CD4-positive, alpha-beta memory T cell (primary cell): ENCODE data around the gene SPPL2C. TPM values are rescaled to one million over a fixed set of nuclear protein-coding genes. Genes with fewer than 3 reads are reported as not detected.
A peak's percentile ranks its signal among the peaks of the same experiment; 100 is the strongest.

ENCODE experiments used
- CTCF ChIA-PET: fragments of 350-600 bp; sonication (Branson Sonifier 250); formaldehyde crosslinking; loops from one replicate; lab custom pipeline; 2021; ENCODE audit warnings: inconsistent platforms; ENCODE audit not compliant: partially characterized antibody; lab: Charles Lee
- POLR2A ChIA-PET: fragments of 350-600 bp; sonication (Branson Sonifier 250); formaldehyde crosslinking; loops from one replicate; lab custom pipeline; 2021; ENCODE audit not compliant: partially characterized antibody; lab: Charles Lee
- DNase-seq, 5 donors: peaks; one replicate each; pipeline versions ENCODE4 v3.0.0 to v3.0.0-alpha.2; 2020 to 2022; ENCODE audit warnings: mixed read lengths in 1 of 5
- H3K27ac ChIP-seq: one replicate; pipeline ENCODE4 v1.7.0; 2013; ENCODE audit warnings: low read depth, low read length
- H3K27me3 ChIP-seq: 2 replicates; pipeline ENCODE4 v1.7.0; 2013; ENCODE audit warnings: mild to moderate bottlenecking, low read length, moderate library complexity; ENCODE audit not compliant: insufficient read depth
- H3K36me3 ChIP-seq: 2 replicates; pipeline ENCODE4 v1.7.0; 2013; ENCODE audit warnings: mild to moderate bottlenecking, low read length, moderate library complexity; ENCODE audit not compliant: insufficient read depth
- H3K4me1 ChIP-seq: 2 replicates; pipeline ENCODE4 v1.7.0; 2013; ENCODE audit warnings: mild to moderate bottlenecking, low read length, moderate library complexity; ENCODE audit not compliant: insufficient read depth
- H3K4me3 ChIP-seq, 2 donors: one replicate each; pipeline ENCODE4 v1.7.0; 2013; ENCODE audit warnings: low read length in 2 of 2, mild to moderate bottlenecking in 1 of 2
- H3K9me3 ChIP-seq, 2 donors: one replicate each; pipeline ENCODE4 v1.7.0; 2013; ENCODE audit warnings: low read length in 2 of 2, control low read depth in 1 of 2; ENCODE audit not compliant: control insufficient read depth in 1 of 2
- H3K27ac Mint-ChIP-seq, 7 donors: one replicate each; pipeline ENCODE4 v1.8.0; 2020 to 2021; ENCODE audit warnings: mixed read lengths in 7 of 7, mild to moderate bottlenecking in 6 of 7, inconsistent platforms in 3 of 7, moderate library complexity in 3 of 7
- H3K27me3 Mint-ChIP-seq, 2 donors: one replicate each; pipeline ENCODE4 v1.8.0; 2020 to 2021; ENCODE audit warnings: mixed read lengths in 2 of 2
- H3K36me3 Mint-ChIP-seq, 2 donors: one replicate each; pipeline ENCODE4 v1.8.0; 2020 to 2021; ENCODE audit warnings: mixed read lengths in 2 of 2, inconsistent platforms in 1 of 2, mild to moderate bottlenecking in 1 of 2
- H3K4me1 Mint-ChIP-seq, 4 donors: one replicate each; pipeline ENCODE4 v1.8.0; 2020 to 2021; ENCODE audit warnings: mixed read lengths in 4 of 4, mild to moderate bottlenecking in 1 of 4
- H3K4me3 Mint-ChIP-seq, 8 donors: one replicate each; pipeline ENCODE4 v1.8.0; 2020 to 2021; ENCODE audit warnings: mixed read lengths in 8 of 8, mild to moderate bottlenecking in 7 of 8, moderate library complexity in 6 of 8, inconsistent platforms in 3 of 8
- H3K9me3 Mint-ChIP-seq, 8 donors: one replicate each; pipeline ENCODE4 v1.8.0; 2020 to 2021; ENCODE audit warnings: mixed read lengths in 8 of 8, mild to moderate bottlenecking in 5 of 8, inconsistent platforms in 3 of 8, moderate library complexity in 1 of 8
- intact Hi-C: fragments of 100-400 bp; cut with micrococcal nuclease; formaldehyde crosslinking; loops from one replicate; pipeline ENCODE4 v1.15.1; 2023
- polyA plus RNA-seq, 2 donors: library from polyadenylated mRNA; unstranded; fragments of 300-500 nt; fragmentation: Illumina TruSeq; gene quantifications; one replicate each; pipeline ENCODE4 v1.2.3, GENCODE V29; 2021
- total RNA-seq, 2 experiments: library from RNA; stranded (reverse); gene quantifications; one replicate each; pipeline ENCODE4 v1.2.3, GENCODE V29; 2021

Gene SPPL2C
- total and polyA plus RNA-seq, 4 experiments from 2014 or later: not detected

DNA sequence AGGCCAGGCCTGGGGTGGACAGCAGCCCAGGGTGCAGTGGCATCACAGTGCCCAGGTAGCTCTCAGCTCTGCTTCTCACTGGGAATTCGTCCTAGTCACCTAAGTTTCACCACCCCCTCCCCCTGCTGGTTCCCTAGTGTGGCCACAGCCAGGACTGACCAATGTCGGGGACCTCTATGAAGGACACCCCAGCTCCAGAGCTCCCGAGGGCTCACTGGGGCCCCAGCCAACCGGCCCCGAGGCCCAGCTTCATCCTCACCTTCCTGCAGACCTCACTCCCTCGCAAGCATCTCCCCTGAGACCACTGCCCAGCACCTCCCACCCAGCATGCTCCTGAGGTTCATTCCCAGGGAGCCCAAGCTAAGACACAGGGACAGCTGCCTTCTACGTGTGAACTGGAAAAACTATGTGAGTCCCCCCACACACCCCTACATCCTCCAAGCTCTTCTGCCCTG lies 4.9 kb downstream of the SPPL2C start:
- intact Hi-C loops: no loop called here
- Histone ChIP-seq H3K4me3 (no peak overlapping the region), H3K4me1 (peaks cover 4% of the 10 kb centered on the region), H3K27me3 (no peaks in the 10 kb centered on the region), H3K9me3 (no peaks in the 10 kb centered on the region), H3K36me3 (no peaks in the 10 kb centered on the region), H3K27ac (no peak overlapping the region)
- no peak for DNase-seq
- ChIA-PET POLR2A (no interaction called here), CTCF (interaction anchor here (0.6 to 2.3 kb wide), 7 partner anchors 11 to 1094 kb away, joined by 3 to 7 read pairs (median 3); no protein-coding TSS in a partner anchor)
- Mint-ChIP-seq H3K27me3 (peaks cover 13 to 19% of the 10 kb centered on the region in 2 donors), H3K4me1 (peaks cover 0 to 6% (median under 1%) of the 10 kb centered on the region in 4 donors), H3K9me3 (peaks cover 0 to 1% (median 0%) of the 10 kb centered on the region in 8 donors), H3K27ac (peak overlapping the region in 1 of 7 donors; percentile 62), H3K4me3 (no peak overlapping the region), H3K36me3 (no peaks in the 10 kb centered on the region)

- peaks cover 13 to 20% of the 10 kb centered on the region in 2 donors for H3K27me3 Mint-ChIP-seq
- intact Hi-C loops: loop anchor here (5.0 kb wide), 1 partner anchor 208 kb away; no protein-coding TSS in a partner anchor
- no peaks in the 10 kb centered on the region for H3K36me3 ChIP-seq
- H3K27me3 ChIP-seq: no peaks in the 10 kb centered on the region
- no peak overlapping the region for H3K4me3 Mint-ChIP-seq
- H3K36me3 Mint-ChIP-seq: no peaks in the 10 kb centered on the region
- DNase-seq: no peak
- ChIA-PET POLR2A (no interaction called here), CTCF (interaction anchor here (0.6 to 2.3 kb wide), 6 partner anchors 11 to 1095 kb away, joined by 3 to 7 read pairs (median 4); no protein-coding TSS in a partner anchor)
- no peak overlapping the region for H3K27ac Mint-ChIP-seq
- H3K4me1 Mint-ChIP-seq: peaks cover 0 to 6% (median under 1%) of the 10 kb centered on the region in 4 donors
- no peak overlapping the region for H3K27ac ChIP-seq
- H3K9me3 Mint-ChIP-seq: peaks cover 0 to 2% (median 0%) of the 10 kb centered on the region in 8 donors
- H3K4me3 ChIP-seq: no peak overlapping the region
- peaks cover 4% of the 10 kb centered on the region for H3K4me1 ChIP-seq
- H3K9me3 ChIP-seq: no peaks in the 10 kb centered on the region
These were observed 5.3 kb downstream of the SPPL2C start for GRCh38 chr17:45850011-45850410.

DNA sequence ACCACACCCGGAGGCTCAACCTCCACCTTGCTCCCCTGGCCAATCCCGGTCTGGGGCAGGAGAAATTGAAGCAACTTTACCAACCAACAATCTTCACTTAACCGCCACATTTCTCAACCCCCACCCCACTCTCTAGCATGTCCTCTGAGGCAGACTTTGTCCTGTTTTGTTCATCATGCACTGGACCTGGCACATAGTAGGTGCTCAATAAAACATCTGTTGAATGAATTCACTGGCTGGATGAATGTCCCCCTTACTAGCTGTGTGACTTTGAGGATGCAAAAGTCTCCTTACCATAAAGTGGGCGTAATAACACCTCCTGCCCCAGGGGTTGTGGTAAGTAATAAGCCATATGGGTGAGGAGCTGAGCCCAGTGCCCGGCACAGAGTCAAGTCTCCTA lies 5.8 kb downstream of the SPPL2C start:
- Histone ChIP-seq H3K27me3 (no peaks in the 10 kb centered on the region), H3K27ac (no peak overlapping the region), H3K4me1 (peaks cover 4% of the 10 kb centered on the region), H3K4me3 (no peak overlapping the region), H3K9me3 (no peaks in the 10 kb centered on the region), H3K36me3 (no peaks in the 10 kb centered on the region)
- H3K36me3 Mint-ChIP-seq: no peaks in the 10 kb centered on the region
- intact Hi-C loops: loop anchor here (5.0 kb wide), 1 partner anchor 208 kb away; no protein-coding TSS in a partner anchor
- no peak for DNase-seq
- peaks cover 0 to 2% (median 0%) of the 10 kb centered on the region in 8 donors for H3K9me3 Mint-ChIP-seq
- H3K27ac Mint-ChIP-seq: peak overlapping the region in 1 of 7 donors; percentile 68
- H3K4me1 Mint-ChIP-seq: peaks cover 0 to 6% (median under 1%) of the 10 kb centered on the region in 4 donors
- CTCF ChIA-PET: interaction anchor here (0.5 to 2.6 kb wide), 7 partner anchors 10 to 210 kb away, joined by 3 to 10 read pairs (median 4); no protein-coding TSS in a partner anchor
- H3K27me3 Mint-ChIP-seq: peaks cover 13 to 20% of the 10 kb centered on the region in 2 donors
- H3K4me3 Mint-ChIP-seq: no peak overlapping the region
- POLR2A ChIA-PET: no interaction called here

DNA sequence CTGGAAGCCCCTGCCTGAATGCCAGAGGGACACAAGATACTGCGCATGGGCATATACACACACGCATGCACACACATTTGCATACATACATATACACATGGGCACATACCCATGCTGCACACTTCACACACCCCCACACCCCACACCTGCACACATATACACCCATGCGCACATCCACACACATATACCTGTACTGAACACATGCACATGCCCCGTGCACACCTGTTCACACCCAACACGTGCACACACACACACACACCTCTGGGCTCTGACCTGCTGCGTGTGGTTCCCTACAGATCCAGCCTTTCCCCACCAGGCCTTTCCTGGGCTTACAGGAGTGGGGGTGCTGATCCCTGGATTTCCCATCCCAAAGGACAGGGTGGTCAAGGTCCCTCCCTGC lies 6.3 kb downstream of the SPPL2C start:
- Mint-ChIP-seq H3K27me3 (peaks cover 13 to 22% of the 10 kb centered on the region in 2 donors), H3K4me3 (no peak overlapping the region), H3K36me3 (no peaks in the 10 kb centered on the region), H3K4me1 (peaks cover 0 to 6% (median 2%) of the 10 kb centered on the region in 4 donors), H3K27ac (no peak overlapping the region), H3K9me3 (peaks cover 0 to 3% (median 0%) of the 10 kb centered on the region in 8 donors)
- Histone ChIP-seq H3K9me3 (no peaks in the 10 kb centered on the region), H3K27ac (no peak overlapping the region), H3K36me3 (no peaks in the 10 kb centered on the region), H3K4me1 (peaks cover 4% of the 10 kb centered on the region), H3K4me3 (no peak overlapping the region), H3K27me3 (no peaks in the 10 kb centered on the region)
- DNase-seq: no peak
- intact Hi-C loops: loop anchor here (5.0 kb wide), 1 partner anchor 209 kb away; no protein-coding TSS in a partner anchor
- ChIA-PET POLR2A (no interaction called here), CTCF (interaction anchor here (0.5 to 2.6 kb wide), 9 partner anchors 10 to 211 kb away, joined by 3 to 11 read pairs (median 6); no protein-coding TSS in a partner anchor)

DNA sequence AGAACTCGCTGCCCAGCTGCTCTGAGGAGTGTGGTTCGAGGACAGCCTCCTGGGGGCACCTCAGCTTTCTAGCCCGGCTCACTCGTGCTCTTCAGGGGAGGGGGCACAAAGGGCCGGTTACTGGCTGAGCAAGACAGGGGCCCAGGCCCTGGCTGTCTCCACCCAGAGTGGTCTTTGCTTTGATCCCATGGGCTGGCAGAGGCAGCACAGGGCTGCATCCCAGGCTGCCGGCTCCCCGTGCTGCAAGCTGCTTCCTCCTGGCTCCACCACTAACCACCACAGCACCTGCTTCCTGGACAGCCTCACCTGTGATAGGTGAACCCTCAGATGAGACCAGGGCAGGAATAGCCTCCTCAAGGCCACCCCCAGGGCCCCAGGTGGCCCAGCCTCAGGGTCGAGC lies 6.8 kb downstream of the SPPL2C start:
- Mint-ChIP-seq H3K36me3 (no peaks in the 10 kb centered on the region), H3K4me3 (no peak overlapping the region), H3K9me3 (peaks cover 0 to 4% (median 0%) of the 10 kb centered on the region in 8 donors), H3K4me1 (peaks cover 0 to 6% (median 2%) of the 10 kb centered on the region in 4 donors), H3K27ac (no peak overlapping the region), H3K27me3 (peaks cover 13 to 25% of the 10 kb centered on the region in 2 donors)
- ChIA-PET CTCF (interaction anchor here (0.9 to 2.6 kb wide), 12 partner anchors 10 to 211 kb away, joined by 3 to 11 read pairs (median 4); no protein-coding TSS in a partner anchor), POLR2A (no interaction called here)
- no peak for DNase-seq
- Histone ChIP-seq H3K36me3 (no peaks in the 10 kb centered on the region), H3K4me3 (no peak overlapping the region), H3K27ac (no peak overlapping the region), H3K4me1 (peaks cover 4% of the 10 kb centered on the region), H3K9me3 (no peaks in the 10 kb centered on the region), H3K27me3 (no peaks in the 10 kb centered on the region)
- intact Hi-C loops: loop anchor here (5.0 kb wide), 1 partner anchor 209 kb away; no protein-coding TSS in a partner anchor

DNA sequence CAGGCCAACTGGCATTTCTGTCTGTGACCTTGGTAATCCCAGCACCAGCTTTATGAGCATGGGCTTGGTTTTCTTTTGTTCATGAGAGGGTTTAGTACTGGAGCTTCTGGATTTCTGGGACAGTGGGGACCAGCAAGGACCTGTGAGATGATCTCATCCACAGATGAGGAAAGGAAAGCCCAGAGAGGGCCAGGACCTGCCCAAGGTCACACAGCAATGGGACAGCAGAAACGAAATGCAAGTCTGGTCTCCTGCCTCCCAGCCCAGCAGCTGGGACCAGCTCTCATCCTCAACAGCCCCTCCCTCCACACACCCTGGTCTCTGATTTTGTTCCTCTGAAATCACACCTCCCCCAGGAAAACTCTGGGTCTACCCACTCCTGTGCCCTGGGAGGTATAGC lies 7.2 kb downstream of the SPPL2C start:
- H3K27me3 Mint-ChIP-seq: peaks cover 14 to 26% of the 10 kb centered on the region in 2 donors
- no peak overlapping the region for H3K27ac Mint-ChIP-seq
- ChIA-PET POLR2A (no interaction called here), CTCF (interaction anchor here (0.8 to 2.6 kb wide), 14 partner anchors 10 to 220 kb away, joined by 3 to 11 read pairs (median 4); no protein-coding TSS in a partner anchor)
- no peaks in the 10 kb centered on the region for H3K36me3 Mint-ChIP-seq
- no peak overlapping the region for H3K4me3 ChIP-seq
- peaks cover 0 to 4% (median 0%) of the 10 kb centered on the region in 8 donors for H3K9me3 Mint-ChIP-seq
- DNase-seq: no peak
- peak overlapping the region in 1 of 8 donors; percentile 31 for H3K4me3 Mint-ChIP-seq
- intact Hi-C loops: loop anchor here (1.0 to 5.0 kb wide), 2 partner anchors 43 to 210 kb away; no protein-coding TSS in a partner anchor
- no peaks in the 10 kb centered on the region for H3K9me3 ChIP-seq
- H3K4me1 Mint-ChIP-seq: peaks cover 0 to 6% (median 2%) of the 10 kb centered on the region in 4 donors
- H3K4me1 ChIP-seq: peaks cover 4% of the 10 kb centered on the region
- no peaks in the 10 kb centered on the region for H3K27me3 ChIP-seq
- no peaks in the 10 kb centered on the region for H3K36me3 ChIP-seq
- H3K27ac ChIP-seq: no peak overlapping the region
